Erythroblast (primary cell): ENCODE data around the gene MAP2K6.

ENCODE experiments used
- DNase-seq, 2 experiments: peaks; one replicate each; lab custom pipeline; 2025; lab: John Stamatoyannopoulos, UW
- GATA1 ChIP-seq: IDR thresholded peaks from 2 replicates; pipeline ENCODE4 v1.6.1; 2011; ENCODE audit warnings: low read depth, mild to moderate bottlenecking, control low read depth, low read length, moderate library complexity
- POLR2A ChIP-seq: IDR thresholded peaks from 2 replicates; pipeline ENCODE4 v1.6.1; 2011; ENCODE audit warnings: mild to moderate bottlenecking, low read length

Gene MAP2K6

GRCh38 chr17:69528035-69528434 lies 113.5 kb downstream of the MAP2K6 start:
- TF ChIP-seq GATA1 = no peak
- TF ChIP-seq POLR2A = no peak
- DNase-seq = no peak

- TF ChIP-seq POLR2A = no peak
- no peak for TF ChIP-seq GATA1
- DNase-seq = no peak
Observed at GRCh38 chr17:69533481-69534234, 119.2 kb downstream of the MAP2K6 start.

- DNase-seq = no peak
- TF ChIP-seq POLR2A (no peak), GATA1 (no peak)
Observed at GRCh38 chr17:69534235-69534621, 119.7 kb downstream of the MAP2K6 start.

GRCh38 chr17:69535016-69535570 lies 120.6 kb downstream of the MAP2K6 start:
- DNase-seq = no peak
- TF ChIP-seq POLR2A (no peak), GATA1 (no peak)

GRCh38 chr17:69538795-69539194 lies 124.3 kb downstream of the MAP2K6 start:
- no peak for TF ChIP-seq POLR2A
- TF ChIP-seq GATA1 = no peak
- no peak for DNase-seq

- no peak for DNase-seq
- no peak for TF ChIP-seq GATA1
- TF ChIP-seq POLR2A = no peak
Observed at GRCh38 chr17:69539274-69539673, 124.8 kb downstream of the MAP2K6 start.

GRCh38 chr17:69539781-69540319 lies 125.4 kb downstream of the MAP2K6 start:
- TF ChIP-seq POLR2A (no peak), GATA1 (no peak)
- DNase-seq = no peak

GRCh38 chr17:69540356-69540755 lies 125.9 kb downstream of the MAP2K6 start:
- TF ChIP-seq GATA1 = no peak
- no peak for TF ChIP-seq POLR2A
- no peak for DNase-seq

GRCh38 chr17:69547230-69547629 lies 132.7 kb downstream of the MAP2K6 start:
- TF ChIP-seq POLR2A = no peak
- TF ChIP-seq GATA1 = no peak
- DNase-seq = no peak

- TF ChIP-seq POLR2A (no peak), GATA1 (no peak)
- DNase-seq = no peak
Observed at GRCh38 chr17:69547947-69548346, 133.4 kb downstream of the MAP2K6 start.

- TF ChIP-seq GATA1 = no peak
- TF ChIP-seq POLR2A = no peak
- no peak for DNase-seq
Observed at GRCh38 chr17:69551212-69552010, 136.9 kb downstream of the MAP2K6 start.

GRCh38 chr17:69552986-69553667 lies 138.6 kb downstream of the MAP2K6 start:
- TF ChIP-seq GATA1 = no peak
- no peak for TF ChIP-seq POLR2A
- no peak for DNase-seq

GRCh38 chr17:69555056-69555455 lies 140.6 kb downstream of the MAP2K6 start:
- no peak for TF ChIP-seq POLR2A
- TF ChIP-seq GATA1 = no peak
- DNase-seq = no peak
